HG02571 (cell line): ENCODE data around the gene TADA2A.

ENCODE experiments used
- ATAC-seq: cut with Tn5 transposase; IDR thresholded peaks from one replicate; pipeline ENCODE4 v1.9.1; 2021; ENCODE audit warnings: mild to moderate bottlenecking, moderate library complexity; ENCODE audit not compliant: unreplicated experiment

Gene TADA2A

DNA sequence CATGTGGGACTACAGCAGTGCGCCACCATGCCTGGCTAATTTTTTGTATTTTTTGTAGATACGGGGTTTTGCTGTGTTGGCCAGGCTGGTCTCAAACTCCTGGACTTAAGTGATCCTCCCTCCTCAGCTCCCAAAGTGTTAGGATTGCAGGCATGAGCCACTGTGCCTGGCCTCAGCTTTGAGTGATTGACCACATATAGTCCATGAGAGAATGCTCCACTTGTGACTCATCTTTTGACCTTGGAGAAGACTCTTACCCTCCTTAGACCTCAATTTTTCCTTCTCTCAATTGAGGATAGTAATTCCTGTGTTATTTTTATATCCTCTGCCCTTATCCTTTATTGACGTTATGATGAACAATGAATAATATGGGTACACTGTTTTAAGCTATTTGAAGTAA, 52.1 kb downstream of the TADA2A start:
- no peak for ATAC-seq

DNA sequence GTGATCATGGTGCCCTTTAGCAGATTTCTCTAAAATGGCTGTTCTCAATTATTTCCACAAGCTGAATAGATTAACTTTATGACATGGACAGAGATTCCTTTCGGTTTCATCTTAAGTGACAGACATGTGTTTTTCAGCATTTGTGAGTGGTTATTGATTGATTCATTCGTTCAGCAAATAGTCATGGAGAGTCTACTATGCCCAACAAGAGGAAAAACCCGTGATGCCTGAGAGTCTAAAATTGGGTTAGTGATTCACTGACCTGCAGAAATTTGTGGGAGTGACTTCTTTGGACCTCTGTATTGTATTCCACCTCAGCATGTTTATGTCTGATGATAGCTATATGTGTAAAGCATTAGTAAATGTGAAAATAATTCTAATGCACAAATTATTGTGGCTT, 55.0 kb downstream of the TADA2A start:
- ATAC-seq = no peak

DNA sequence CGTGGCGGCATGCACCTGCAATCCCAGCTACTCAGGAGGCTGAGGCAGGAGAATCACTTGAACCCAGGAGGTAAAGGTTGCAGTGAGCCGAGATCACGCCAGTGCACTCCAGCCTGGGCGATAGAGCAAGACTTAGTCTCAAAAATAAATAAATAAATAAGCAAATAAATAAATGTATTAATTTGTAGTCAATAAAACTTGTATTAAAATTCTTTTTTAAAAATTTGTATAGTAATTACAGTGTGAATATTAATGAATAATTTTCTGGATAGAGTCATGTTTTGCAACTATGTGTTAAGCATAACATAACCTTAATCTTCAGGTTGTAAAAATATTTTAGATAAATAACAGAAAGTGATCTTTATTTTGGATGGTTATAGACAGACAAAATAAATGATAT, 55.8 kb downstream of the TADA2A start:
- ATAC-seq = no peak

DNA sequence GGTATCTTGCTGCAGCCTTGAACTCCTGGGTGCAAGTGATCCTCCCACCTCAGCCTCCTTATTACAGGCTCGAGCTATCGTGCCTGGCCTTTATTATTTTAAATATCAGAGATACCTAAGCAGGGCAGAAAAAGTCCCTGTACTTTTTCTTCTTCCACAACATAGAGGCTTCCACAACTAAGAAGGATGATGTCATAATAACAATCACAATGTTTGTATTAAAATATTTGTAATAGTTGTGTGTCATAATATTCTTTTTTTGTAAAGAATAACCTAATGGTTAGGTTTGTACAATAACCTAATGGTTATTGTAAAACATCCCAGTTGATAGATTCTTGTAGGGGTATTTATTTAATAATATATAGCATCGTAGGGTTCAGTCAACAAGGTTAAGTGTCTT, 56.4 kb downstream of the TADA2A start:
- no peak for ATAC-seq

DNA sequence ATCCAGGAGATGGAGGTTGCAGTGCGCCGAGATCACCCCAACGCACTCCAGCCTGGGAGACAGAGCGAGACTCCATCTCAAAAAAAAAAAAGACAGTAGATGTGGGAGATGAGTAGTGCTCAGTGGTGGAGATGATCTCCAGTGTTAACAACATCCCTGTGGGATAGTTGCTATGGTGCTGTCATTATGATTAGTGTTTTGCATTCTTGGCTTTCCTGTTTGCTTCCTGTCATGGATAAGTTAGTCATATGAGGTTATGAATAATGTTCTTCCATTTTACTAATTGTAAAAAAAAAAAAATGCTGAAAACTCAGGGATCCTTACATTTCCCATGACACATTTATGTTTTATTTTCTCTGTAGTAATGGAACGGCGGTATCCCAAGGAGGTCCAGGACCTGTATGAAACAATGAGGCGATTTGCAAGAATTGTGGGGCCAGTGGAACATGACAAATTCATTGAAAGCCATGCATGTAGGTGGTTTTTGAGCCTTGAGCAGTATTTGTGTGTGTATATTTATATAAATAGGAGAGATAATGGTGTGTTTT, 58.5 kb downstream of the TADA2A start:
- no peak for ATAC-seq

DNA sequence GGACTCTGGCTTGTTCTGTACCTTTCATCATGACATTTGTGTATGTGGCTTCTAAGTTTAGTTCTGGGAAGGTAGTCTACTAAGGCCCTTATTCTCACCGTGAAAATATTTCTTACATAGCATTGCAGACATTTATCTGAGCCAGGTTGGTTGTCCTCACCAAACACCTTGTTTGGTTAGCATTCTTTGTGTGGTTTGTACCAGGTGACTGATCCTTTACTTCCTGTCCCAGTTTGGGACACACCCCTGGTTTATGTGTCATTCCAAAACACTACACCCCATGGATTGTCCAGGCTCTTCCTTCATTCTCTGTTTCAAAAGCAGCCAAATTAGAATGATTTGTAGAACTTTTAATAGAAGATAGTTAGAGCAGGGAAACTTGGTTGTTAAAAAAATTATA, 59.8 kb downstream of the TADA2A start:
- no peak for ATAC-seq

DNA sequence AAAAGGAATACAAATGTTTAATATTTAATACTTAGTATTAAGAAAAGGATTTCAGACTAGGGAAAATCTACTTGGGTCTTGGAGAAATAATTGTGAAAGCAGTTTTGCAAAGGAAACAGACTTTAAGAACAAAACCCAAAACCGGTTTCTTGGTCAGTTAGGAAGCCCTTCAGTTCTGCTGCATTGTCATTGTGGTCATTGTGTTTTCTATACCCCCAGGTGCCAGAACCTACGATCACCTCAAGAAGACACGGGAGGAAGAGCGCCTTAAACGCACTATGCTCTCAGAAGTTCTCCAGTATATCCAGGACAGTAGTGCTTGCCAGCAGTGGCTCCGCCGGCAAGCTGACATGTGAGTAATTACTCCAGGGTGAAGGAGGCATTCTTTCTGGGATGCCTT, 63.5 kb downstream of the TADA2A start:
- no peak for ATAC-seq

DNA sequence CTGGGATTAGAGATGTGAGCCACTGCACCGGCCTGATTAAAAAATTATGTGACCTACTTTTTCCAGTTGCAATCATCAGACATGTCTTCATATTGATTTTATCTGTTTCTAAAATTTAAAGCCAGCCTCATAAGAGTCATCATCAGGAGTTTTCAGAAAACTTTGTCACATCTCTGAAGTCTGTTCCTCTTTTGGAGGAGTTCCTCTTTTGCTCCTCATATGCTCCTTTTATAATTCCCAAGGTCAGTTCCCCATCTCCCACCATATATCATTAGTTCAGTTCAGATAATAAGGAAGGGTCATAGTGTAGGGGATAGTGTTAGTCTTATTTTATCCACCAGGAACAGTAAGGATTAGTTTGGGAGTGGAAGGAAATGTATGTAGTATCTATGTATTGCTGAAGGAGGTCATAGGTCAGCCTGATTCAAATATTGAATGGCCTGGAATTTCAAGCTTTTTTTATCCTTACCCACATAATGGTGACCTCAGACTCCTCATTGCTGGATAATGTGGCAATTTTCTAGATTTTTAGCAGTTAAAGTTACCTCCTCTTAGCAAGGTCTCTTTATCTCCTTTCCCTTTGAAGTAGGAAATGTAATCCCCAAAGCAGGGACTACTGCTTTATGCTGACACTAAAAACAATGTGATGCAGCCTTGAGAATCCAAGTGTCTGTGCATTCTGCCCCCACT, 69.2 kb downstream of the TADA2A start:
- ATAC-seq = no peak

DNA sequence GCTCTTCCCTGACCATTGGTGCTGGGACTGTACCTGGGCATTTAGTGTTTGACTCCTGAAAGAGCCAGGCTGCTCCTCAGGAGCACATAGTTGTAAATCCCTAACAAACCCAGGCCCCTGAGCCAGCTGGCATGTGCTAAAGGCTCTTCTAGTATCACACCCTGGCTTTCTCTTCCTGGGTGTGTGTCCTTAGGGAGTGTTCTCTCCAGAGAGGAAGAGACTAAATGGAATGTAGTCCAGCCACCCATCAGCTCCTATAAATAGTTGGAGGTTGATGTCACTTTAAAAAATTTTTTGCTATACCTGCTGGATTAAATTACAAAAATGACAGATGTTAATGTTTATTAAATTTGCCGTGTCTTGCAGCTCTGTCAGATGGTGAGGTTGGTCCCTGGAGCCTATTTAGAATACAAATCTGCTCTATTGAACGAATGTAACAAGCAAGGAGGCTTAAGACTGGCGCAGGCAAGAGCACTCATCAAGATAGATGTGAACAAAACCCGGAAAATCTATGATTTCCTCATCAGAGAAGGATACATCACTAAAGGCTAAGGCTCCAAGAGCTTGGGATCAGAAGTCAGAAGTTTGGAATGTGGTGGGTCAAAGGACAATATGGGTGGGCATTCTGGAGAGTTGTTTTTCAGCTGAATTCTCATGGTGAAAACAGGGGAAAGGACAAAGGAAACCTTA, 69.9 kb downstream of the TADA2A start:
- ATAC-seq = no peak

DNA sequence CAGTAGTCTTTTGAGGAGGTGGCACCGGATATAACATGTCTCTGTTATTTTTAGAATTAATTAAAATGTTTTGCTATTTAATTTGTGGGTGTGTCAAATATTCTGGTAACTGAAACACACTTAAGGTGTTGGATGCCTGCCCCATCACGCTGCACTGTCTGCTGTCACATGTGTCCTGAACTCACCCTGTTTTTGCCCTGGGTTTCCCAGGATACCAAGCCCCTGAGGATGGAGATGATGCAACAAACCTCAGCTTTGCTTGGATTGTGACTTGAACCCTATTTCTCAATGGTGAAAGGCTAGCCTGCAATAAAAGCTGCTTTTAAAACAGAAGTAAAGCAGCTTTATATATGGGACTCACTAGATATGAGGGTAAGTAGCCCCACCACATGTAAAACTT, 71.5 kb downstream of the TADA2A start:
- ATAC-seq = no peak

DNA sequence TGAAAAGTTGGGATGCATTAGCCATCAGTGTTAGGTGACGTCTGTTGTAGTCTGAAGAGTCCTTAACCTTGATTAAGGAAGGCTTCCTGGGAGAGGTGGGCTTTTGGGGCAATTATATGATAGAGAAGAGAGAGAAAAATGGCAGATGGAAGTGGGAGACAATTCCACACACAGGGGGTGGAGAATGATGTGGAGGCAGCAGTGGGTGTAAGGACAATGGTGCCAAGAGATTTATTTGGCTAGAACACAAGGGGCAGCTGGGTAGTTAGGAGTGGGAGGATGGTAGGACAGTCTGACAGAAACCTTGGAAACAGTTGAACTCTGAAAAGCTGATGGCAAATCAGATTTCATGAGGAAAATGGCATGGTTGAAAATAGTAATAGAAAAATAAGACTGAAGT, 72.3 kb downstream of the TADA2A start:
- ATAC-seq = no peak

DNA sequence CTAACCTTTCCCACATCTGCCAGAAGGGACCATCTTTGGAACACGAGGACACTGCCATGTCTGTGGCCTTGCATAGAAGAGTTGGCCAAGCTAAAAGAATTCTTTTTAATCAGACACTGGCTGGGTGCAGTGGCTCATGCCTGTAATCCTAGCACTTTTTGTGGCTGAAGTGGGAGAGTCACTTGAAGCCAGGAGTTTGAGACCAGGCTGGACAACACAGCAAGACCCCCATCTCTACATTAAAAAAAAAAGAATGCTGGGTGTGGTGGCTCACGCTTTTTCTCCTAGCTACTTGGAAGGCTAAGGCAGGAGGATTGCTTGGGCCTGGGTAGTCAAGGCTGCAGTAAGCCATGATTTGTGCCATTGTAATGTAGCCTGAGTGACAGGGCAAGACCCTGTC, 73.7 kb downstream of the TADA2A start:
- no peak for ATAC-seq

DNA sequence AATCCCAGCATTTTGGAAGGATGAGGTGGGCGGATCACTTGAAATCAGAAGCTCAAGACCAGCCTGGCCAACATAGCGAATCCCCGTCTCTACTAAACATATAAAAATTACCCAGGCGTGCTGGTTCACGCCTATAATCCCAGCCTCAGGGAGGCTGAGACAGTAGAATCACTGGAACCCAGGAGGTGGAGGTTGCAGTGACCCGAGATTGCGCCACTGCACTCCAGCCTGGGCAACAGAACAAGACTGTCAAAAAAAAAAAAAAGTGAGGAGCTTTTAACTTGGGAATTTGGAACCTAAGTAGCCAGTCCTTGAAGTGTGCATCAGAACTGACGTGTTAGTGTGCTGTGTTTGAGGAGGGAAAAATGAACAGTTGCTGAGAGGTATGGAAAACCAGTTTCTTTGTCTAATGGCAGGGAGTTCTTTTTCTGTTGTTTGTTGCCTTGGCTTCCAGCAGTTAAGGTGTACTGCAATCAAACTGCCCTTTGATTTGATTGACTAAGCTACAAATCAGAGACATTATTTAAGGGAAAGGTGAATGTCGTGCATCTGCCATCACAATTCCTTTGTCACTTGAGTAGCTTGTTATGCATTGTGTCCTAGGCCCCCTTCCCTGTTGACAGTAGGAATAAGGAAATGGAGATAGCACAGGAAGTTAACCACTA, 74.4 kb downstream of the TADA2A start:
- ATAC-seq = no peak

DNA sequence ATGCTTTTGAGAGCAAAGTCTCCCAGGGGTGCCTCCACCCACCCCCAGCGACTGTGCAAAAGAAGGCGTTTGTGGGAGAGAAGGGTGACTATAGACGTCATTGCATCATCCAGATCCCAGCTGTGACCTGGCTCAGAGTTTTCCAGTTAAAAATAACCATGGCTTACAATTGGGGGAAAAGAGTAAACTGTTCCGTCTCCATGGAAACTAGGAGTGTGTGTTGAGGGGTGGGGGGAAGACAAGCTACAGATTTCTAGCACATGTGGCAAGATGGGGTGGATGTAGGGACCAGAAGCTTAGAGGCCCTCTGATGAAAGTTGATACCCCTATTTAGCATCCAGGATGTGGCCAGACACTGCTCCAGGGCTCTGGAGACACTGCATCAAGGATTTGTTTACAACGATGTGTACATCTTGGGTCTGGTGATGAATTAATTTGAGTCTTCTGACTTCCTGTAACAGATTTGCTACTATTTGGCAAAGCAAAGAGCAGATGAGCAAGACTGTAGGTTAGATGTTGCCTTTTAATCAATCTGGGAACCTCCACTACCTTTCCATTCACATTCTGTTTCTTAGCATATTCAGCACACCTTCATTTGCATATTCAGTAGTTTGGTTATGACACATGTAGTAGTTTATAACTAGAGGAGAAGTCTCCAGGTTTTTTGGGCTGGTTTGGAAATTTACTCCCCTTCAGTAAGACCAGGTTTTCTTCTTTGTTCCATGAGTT, 76.8 kb downstream of the TADA2A start:
- no peak for ATAC-seq

DNA sequence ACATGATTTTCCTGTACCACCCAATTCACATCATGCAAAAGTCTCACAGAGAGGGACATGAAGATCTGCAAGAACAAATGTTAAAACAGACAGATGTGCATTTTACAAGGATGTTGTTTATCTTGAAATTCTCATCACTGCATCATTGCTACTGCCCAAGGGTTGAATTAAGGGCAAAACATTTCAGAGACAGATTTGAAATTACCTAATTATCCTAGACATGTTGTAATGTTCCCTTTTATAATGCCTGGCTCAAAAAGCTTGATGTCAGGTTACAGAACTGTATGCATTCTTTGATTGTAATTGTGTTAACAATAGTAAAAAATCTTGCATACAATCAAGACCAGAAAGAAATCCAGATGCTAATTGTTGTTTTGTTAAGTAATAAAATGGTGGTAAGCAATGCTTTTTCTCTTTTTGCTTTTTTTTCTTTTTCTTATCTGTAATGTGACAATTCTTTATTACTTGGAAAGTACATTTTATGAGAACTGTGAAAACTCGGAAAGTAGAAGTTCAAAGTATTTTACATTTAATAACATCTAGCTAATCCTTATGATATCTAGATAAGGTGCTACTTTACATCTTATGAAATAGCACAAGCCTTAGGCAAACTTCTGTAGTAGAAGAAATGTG, 79.4 kb downstream of the TADA2A start:
- no peak for ATAC-seq

DNA sequence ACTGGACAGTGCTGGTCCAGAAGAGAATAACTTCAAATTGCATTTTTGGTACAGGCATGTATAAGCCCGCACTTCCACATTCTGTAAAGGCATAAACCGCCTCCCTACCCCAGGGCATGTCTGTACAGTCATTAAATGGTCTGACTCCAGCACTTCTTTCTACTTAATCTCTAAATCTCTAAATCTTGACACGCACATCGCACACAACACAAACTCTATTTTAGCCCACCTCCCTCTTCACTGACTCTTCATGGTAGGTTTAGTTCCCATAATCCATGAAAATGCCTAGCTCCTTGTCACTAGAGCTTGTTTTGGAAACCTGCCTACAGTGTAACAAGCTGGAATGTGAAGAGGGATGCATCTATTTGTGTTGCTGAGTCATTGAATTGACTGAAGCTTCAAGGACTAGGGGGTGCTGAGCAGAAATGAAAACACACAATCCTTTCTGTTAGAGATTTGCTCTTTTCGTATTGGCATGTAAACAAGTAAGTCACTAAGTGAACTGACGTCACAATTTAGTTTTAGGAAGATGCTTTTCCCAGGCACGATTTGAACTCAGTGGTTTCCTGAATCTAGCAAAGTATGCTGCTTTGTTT, 81.4 kb downstream of the TADA2A start:
- no peak for ATAC-seq

DNA sequence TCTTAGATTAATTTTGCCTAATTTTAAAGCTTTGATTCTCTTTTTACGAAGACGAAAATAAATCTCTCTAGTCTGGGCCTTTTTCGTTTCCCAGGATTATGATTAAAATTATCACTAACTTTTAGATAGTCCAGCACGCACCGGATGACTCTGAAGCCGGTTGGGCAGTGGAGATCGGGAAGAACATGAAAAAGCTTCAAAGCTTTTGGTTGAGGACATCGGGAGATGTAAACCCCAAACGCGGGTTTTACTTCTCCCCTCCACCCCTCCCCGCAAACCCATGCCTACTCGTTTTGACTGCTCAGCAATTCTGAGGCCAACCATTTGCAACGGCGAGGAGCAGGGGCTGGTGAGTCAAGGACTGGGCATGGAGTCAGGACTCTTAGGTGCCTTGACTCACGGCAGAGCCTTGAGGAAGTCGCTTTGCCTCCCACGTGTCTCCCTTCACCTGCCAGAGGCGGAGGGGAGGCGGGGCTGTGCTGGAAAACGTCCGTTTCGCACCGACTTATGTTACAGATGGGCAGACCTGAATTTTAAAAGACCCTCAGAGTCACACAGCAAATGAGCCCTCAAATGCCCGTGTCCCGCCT, 82.0 kb downstream of the TADA2A start:
- ATAC-seq = no peak

DNA sequence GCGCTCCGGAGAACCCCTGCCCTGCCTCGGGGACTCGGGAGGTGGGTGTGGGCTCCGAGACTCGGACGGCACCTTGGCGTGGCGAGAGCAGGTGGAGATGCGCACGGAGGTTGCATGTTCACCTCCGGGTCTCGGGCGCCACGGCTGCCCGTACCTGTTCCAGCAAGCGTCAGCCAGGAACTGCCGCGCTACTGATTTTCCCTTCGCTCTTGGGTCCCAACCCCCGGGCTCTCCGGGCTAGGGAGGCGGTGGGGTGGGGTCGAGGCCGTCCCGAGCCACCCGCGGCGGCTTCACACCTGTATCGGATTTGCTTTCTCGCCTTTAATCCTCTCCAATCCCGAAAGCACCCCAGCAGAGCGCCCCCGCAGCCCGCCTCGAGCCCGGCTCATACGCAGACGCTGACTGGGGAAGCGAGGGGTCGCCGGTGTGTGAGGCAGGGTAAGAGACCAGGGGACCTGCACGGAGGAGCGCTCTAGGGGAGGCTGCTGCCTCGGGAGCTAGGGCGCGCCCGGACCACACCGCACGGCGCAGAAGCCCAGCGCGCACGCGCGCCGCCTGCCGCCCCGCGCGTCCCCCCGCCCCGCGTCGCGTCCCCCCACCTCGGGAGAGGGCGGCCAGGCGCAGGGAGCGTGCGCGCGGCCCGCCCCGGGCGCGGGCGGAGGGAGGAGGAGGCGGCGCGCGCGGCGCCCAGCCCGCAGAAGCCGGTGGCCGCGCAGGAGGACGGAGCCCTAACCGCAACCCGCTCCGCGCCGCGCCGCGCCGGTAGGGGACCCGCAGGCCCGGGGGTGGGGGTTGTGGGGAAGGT, 82.7 kb downstream of the TADA2A start, which contains the start of gene DUSP14:
TSS of gene DUSP14 (plus strand) at position 695 of the 805 bp plus-strand sequence. CDS start 22,382 bp downstream, outside the sequence.
- peak; percentile 62 for ATAC-seq

DNA sequence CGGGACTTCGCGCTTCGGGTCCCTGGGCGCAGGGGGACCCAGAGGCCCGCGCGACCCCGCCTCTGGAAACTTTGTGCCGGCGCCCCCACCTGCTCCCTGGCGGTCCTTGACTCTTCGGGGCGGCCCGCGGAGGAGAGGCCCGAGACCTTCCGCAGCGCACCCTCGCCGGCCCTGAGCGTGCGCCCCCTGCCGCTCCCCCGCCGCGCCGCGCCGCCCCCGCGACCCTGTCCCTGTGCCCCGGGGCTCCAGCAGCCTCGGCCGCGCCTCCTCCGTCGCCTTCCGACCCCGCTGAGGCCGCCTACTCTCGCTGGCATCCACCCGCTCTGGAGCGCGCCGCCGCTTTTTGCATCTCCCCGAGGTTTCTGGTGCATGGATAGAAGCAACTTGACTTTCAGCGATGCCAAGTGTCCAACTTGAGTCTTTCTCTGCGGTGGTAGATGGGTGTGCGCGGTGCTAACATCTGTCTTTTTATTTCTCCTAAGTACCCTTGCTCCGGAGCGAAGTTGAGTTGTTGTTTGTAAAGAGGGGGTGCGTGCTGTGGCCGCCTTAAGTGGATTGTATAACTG, 83.4 kb downstream of the TADA2A start:
- ATAC-seq = peak; percentile 47
